ENCODE data around the gene STRIT1.

DNA sequence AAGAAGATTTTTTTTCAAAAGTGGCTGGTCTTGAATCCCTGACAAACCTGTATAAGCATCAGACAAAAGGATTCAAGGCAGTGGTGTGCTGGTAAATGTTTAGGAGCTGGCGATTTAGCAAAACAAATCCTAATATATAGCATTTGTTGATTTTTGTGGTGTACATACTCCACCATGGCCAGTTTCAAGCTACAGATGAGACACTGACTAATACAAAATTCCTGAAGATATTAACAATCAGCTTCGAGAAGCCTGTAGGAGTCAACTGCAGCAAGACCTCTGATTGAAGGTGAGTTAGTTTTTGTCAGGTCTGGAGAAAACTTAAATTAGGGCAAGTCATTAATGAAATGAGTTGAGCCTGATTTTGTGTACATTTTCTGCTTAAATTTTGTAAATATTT is 6.7 kb downstream of the STRIT1 start:
- TF ChIP-seq, protein P1, sequence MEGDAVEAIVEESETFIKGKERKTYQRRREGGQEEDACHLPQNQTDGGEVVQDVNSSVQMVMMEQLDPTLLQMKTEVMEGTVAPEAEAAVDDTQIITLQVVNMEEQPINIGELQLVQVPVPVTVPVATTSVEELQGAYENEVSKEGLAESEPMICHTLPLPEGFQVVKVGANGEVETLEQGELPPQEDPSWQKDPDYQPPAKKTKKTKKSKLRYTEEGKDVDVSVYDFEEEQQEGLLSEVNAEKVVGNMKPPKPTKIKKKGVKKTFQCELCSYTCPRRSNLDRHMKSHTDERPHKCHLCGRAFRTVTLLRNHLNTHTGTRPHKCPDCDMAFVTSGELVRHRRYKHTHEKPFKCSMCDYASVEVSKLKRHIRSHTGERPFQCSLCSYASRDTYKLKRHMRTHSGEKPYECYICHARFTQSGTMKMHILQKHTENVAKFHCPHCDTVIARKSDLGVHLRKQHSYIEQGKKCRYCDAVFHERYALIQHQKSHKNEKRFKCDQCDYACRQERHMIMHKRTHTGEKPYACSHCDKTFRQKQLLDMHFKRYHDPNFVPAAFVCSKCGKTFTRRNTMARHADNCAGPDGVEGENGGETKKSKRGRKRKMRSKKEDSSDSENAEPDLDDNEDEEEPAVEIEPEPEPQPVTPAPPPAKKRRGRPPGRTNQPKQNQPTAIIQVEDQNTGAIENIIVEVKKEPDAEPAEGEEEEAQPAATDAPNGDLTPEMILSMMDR (IDR thresholded peaks at IDR 0.05; ENCODE audit: poor library complexity): no peak
- no peak for TF ChIP-seq EZH2 (IDR thresholded peaks at IDR 0.05; ENCODE audit: borderline replicate concordance)

Measured in hepatocyte (in vitro differentiated cells).